OCI-LY1 (cell line): ENCODE measurements around the gene CDC45.

Source experiments
- EZH2 ChIP-seq: fragments of 200-600 bp; sonication (generic), shearing (Covaris generic); IDR thresholded peaks from 2 replicates; pipeline ENCODE4 v1.8.0; 2017; ENCODE audit warnings: borderline replicate concordance, mixed run types, mild to moderate bottlenecking, antibody characterized with exemption, low read length, moderate library complexity, mixed read lengths
- TF ChIP-seq, protein P1 (sequence below): fragments of 200-600 bp; sonication (generic), shearing (Covaris generic); IDR thresholded peaks from 2 replicates; pipeline ENCODE4 v1.5.1; 2017; ENCODE audit warnings: mild to moderate bottlenecking, antibody characterized with exemption, low read length, moderate library complexity, mixed read lengths

DNA sequence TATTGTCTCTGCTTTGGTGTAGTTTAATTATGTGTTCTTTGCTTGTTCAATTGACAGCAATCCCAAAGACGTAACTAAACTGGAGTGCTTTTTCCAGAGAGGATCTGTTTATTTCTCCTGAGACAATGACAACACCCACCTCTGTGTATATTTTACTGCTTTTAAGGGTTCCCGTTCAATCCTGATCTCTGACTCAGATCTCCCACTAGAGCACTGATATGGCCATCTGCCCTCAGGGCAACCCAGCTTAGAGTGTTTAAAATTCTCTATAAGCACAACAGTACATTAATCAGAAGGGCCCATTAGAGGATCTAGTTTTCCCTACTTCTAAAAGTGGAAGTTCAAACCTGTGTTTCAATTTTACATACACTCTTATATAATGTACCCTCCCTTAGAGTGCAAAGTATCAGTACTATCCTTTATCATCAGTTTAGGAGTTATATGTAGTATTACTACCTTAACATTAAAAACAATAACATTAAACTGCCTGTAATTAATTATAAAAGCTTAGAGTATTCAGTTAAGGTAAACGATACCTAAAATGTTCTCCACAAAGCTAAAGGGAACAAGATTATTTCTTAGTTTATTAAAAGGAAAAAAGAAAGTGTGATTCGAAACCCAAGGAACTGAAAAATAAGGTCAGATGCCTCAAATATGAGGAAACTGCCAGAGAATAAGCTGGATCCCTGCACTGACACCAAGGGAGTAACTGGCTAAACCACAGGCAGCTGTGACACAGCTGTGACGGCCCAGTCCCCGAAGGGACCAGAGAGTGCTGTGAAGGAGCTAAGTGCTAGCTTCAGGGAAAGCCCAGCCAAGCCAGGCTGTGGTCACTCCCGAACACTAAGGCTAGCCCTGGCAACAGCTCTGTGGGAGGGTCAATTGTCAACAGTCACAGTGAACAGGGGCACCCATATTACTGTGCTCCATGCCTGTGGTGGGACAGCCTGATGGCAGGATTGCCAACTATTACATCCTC is 15.9 kb upstream of the CDC45 start:
- TF ChIP-seq, protein P1, sequence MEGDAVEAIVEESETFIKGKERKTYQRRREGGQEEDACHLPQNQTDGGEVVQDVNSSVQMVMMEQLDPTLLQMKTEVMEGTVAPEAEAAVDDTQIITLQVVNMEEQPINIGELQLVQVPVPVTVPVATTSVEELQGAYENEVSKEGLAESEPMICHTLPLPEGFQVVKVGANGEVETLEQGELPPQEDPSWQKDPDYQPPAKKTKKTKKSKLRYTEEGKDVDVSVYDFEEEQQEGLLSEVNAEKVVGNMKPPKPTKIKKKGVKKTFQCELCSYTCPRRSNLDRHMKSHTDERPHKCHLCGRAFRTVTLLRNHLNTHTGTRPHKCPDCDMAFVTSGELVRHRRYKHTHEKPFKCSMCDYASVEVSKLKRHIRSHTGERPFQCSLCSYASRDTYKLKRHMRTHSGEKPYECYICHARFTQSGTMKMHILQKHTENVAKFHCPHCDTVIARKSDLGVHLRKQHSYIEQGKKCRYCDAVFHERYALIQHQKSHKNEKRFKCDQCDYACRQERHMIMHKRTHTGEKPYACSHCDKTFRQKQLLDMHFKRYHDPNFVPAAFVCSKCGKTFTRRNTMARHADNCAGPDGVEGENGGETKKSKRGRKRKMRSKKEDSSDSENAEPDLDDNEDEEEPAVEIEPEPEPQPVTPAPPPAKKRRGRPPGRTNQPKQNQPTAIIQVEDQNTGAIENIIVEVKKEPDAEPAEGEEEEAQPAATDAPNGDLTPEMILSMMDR, result no peak
- no peak for TF ChIP-seq EZH2
